Astrocyte of the cerebellum (primary cell): Measurements from ENCODE around the gene OTP.

Source experiments
- DNase-seq: peaks from one replicate; pipeline ENCODE4 v3.0.0-alpha.2; 2011; ENCODE audit warnings: low read depth
- H3K4me3 ChIP-seq: 2 replicates; pipeline ENCODE4 v1.5.1; 2011; ENCODE audit warnings: mild to moderate bottlenecking, low read depth, low read length, moderate library complexity
- in situ Hi-C: cut with HindIII; loops from 2 replicates; pipeline ENCODE4 v1.10.0; 2017; ENCODE audit warnings: low sequenced_read_pairs
- TF ChIP-seq, protein P1 (sequence below): IDR thresholded peaks from 2 replicates; pipeline ENCODE4 v1.5.1; 2012; ENCODE audit warnings: low read length, low read depth, moderate library complexity, mild to moderate bottlenecking; ENCODE audit errors: missing control alignments

The OTP gene

DNA sequence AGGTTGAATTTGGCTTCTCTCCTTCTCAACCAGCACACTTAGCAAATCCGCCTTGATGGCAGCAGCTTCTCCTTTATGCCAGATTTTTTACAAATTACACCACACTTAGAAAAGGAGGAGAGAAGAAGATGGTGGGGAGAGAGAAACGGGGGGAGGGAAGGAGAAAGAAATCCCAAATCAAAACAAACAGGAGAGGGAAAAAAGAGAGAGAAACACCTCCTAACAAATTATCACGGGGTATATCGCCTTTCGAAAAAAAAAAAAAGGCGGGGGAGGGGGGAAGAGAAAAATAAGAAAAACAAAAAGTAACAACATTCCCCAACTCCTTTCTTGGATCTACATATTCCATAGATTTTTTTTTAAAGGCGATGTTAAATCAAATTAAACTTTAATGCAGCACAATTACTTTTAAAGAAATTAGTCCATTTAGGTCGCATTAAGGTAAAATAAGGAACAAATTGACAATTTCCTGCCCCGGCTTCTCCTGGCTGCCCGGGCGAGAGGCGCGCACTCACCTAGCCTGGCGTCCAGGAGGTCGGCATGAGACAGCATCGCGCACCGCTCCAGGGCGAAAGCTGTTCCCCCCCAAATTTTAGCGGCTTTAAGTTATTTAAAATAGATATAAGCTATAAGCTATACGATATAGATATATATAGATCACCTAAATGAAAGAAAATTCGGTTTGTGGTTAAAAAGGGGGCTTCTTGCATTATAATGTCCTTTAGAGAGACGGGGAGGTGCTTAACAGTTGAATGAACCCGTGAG is at the start of gene OTP:
OTP (minus strand) TSS at position 716 of the 765 bp plus-strand sequence; CDS start at position 552, 164 bp downstream.
- TF ChIP-seq, protein P1, sequence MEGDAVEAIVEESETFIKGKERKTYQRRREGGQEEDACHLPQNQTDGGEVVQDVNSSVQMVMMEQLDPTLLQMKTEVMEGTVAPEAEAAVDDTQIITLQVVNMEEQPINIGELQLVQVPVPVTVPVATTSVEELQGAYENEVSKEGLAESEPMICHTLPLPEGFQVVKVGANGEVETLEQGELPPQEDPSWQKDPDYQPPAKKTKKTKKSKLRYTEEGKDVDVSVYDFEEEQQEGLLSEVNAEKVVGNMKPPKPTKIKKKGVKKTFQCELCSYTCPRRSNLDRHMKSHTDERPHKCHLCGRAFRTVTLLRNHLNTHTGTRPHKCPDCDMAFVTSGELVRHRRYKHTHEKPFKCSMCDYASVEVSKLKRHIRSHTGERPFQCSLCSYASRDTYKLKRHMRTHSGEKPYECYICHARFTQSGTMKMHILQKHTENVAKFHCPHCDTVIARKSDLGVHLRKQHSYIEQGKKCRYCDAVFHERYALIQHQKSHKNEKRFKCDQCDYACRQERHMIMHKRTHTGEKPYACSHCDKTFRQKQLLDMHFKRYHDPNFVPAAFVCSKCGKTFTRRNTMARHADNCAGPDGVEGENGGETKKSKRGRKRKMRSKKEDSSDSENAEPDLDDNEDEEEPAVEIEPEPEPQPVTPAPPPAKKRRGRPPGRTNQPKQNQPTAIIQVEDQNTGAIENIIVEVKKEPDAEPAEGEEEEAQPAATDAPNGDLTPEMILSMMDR = no peak
- in situ Hi-C loops = no loop called here
- H3K4me3 ChIP-seq = no peak within 1 kb of the TSS
- DNase-seq = no peak

DNA sequence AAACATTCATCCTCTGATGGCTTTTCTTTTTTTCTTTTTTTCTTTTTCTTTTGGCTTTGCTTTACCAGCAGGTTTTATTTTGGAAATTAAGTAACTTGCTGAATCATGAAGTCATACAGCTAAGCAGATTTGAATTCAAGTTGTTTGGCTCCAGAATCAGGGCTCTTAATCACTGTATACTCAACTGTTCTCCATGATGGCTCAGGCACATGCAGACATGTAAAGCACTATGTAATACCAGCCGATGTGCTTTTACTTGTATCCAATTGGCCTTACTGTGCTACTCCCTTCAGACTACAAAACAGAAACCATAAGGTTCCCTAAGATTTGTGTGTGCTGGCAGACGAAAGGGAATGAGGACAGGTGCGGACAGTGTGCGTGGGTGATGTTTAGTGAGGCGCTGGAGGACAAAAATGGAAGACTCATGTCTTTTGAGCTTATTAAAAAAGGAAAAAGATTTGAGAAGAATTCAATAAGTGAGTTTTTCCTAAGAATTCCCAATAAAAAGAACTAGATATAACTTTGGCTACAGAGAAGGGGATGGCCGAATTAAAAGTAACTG is 44.7 kb upstream of the OTP start:
- DNase-seq = no peak
- TF ChIP-seq, protein P1 = no peak
- H3K4me3 ChIP-seq = no peak overlapping the region
- in situ Hi-C loops = no loop called here

DNA sequence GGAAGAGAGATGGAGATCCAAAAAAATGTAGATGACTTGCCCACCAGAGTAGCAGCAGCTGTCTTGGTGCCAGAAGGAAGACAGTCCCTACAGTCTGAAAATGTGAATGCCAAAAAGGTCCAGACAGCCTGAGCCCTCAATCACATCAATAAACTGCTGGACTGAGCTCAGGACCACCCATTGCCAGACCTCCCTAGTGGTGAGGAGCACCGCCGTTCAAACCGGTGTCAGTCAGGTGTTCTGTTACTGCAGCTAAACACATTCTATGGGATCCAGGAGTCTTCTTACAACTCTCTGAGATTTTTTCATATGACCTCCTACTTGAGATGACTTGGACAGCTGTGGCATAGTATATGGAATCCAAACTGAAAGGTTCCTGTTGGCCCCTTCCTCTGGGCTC is 32.0 kb upstream of the OTP start:
- in situ Hi-C loops = no loop called here
- H3K4me3 ChIP-seq = no peak overlapping the region
- TF ChIP-seq, protein P1 = no peak

DNA sequence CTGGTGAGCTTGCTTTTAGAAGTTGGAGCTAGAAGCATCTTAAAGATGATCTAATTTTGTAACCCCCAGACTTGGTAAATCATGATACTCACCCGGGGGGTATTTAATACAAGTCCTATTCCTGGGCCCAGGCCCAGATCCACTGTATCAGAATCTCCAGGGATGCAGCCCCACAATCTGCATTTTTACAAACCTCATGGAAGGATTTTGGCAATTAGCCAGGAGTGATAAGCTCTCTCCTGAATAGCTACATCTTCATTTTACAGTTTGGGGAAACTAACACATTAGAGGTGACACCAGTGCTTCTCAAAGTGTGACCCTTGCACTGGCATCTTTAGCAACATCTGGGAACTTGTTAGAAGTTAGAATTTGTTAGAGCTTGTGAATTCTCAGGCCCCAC is 31.2 kb upstream of the OTP start:
- DNase-seq = no peak
- no peak overlapping the region for H3K4me3 ChIP-seq
- TF ChIP-seq, protein P1 = no peak
- in situ Hi-C loops = no loop called here

More for the DNA sequence above, 32.0 kb upstream of the OTP start:
- no peak for DNase-seq

DNA sequence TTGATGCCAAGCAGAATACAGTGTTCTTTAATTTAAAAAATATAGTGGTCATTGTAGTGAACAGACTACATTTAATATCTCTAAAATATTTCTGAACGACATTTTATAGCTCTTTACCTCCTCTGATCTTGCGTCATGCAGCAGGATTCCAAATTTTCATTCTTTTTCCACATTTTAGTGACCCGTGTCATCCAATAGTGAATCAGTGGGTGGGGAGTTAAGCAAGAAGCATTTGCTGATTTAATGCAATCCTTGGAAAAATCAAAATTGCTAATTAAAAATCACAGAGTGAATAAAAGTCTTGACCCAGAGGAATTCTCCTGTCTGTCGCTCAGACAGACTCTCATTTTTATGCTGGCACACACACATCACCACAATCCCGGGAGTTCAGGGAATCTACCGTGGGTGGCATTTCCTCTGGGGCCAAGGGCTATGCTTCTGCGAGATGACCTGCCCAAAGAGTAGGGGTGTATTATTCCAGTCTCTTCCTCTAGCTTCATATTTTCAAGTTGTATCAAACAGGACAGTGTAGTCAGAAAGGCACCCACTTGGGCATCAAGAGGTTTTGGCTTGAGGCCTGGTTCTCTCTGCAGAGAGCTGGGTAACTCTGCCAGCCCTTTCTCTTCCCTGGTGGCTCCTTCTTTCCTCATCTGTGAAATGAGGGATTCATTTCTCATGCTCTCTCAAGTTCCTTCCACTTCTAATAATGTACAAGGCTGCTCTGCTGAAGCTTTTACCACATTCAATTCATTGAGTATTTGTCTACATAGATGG is 24.8 kb upstream of the OTP start:
- DNase-seq = no peak
- in situ Hi-C loops = no loop called here
- TF ChIP-seq, protein P1 = no peak

DNA sequence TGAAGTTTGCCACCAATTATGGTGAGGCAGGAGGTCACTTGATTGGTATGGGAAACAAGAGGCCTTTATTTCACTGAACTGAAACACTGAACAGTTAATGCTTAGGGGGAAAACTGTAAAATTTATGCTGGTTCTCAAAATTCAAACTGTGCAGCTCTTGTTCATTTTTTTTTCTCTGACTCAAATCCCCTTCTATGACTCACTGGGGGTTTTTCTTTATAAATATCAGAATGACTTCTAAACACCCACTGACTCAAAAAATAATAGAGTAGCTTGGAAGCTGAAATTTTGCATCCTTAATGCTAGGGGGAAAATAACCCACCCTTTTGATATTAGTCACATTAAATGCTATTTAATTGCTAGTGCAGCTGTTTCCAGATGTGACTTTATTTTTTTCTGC is 24.1 kb upstream of the OTP start:
- DNase-seq = no peak
- TF ChIP-seq, protein P1 = no peak
- in situ Hi-C loops = no loop called here
- H3K4me3 ChIP-seq = no peak overlapping the region

More for the DNA sequence above, 24.8 kb upstream of the OTP start:
- H3K4me3 ChIP-seq = no peak overlapping the region
